Activated B cell treated with CpG ODN at 0.5 μM for 24 hours (primary cell): ENCODE results near the gene MFAP2. TPM values are rescaled to one million over a fixed set of nuclear protein-coding genes. Genes with fewer than 3 reads are reported as not detected.
"Not testable (repeated sequence)": the region's sequence is repeated elsewhere in the genome, so short reads cannot be mapped to it uniquely, and the experiment has no call there.

ENCODE experiments used
- ATAC-seq: fragments of 200-7000 bp; cut with Tn5 transposase; one replicate; pipeline ENCODE4 v1.10.0; 2021; ENCODE audit warnings: low read depth, mild to moderate bottlenecking, moderate library complexity
- CTCF ChIA-PET: fragments of 350-600 bp; sonication (Branson Sonifier 250); formaldehyde crosslinking; loops from one replicate; lab custom pipeline; 2021; ENCODE audit warnings: antibody characterized with exemption; lab: Charles Lee
- POLR2A ChIA-PET: fragments of 350-600 bp; sonication (Branson Sonifier 250); formaldehyde crosslinking; loops from one replicate; lab custom pipeline; 2021; ENCODE audit warnings: antibody characterized with exemption; lab: Charles Lee
- DNase-seq: peaks from one replicate; pipeline ENCODE4 v3.0.0; 2022
- H3K27ac Mint-ChIP-seq: one replicate; pipeline ENCODE4 v1.8.0; 2020; ENCODE audit warnings: mixed read lengths
- H3K27me3 Mint-ChIP-seq: one replicate; pipeline ENCODE4 v1.8.0; 2021; ENCODE audit warnings: mixed read lengths
- H3K36me3 Mint-ChIP-seq: one replicate; pipeline ENCODE4 v1.8.0; 2021; ENCODE audit warnings: low read depth, mixed read lengths
- H3K4me1 Mint-ChIP-seq: one replicate; pipeline ENCODE4 v1.8.0; 2021; ENCODE audit warnings: mixed read lengths
- H3K4me3 Mint-ChIP-seq: one replicate; pipeline ENCODE4 v1.8.0; 2020; ENCODE audit warnings: mild to moderate bottlenecking, mixed read lengths
- H3K9me3 Mint-ChIP-seq: one replicate; pipeline ENCODE4 v1.8.0; 2020; ENCODE audit warnings: mixed read lengths
- intact Hi-C: fragments of 100-400 bp; cut with micrococcal nuclease; formaldehyde crosslinking; loops from one replicate; pipeline ENCODE4 v1.15.1; 2024
- total RNA-seq: library from RNA; stranded (reverse); gene quantifications from 2 replicates; pipeline ENCODE4 v1.2.3, GENCODE V29; 2022
- TF ChIP-seq, protein P1 (sequence below): fragments of 200-600 bp; IDR thresholded peaks from one replicate; pipeline ENCODE4 v1.8.0; 2022; ENCODE audit warnings: antibody characterized with exemption, mild to moderate bottlenecking

The MFAP2 gene
- total RNA-seq, 1 donor from 2014 or later = not detected

DNA sequence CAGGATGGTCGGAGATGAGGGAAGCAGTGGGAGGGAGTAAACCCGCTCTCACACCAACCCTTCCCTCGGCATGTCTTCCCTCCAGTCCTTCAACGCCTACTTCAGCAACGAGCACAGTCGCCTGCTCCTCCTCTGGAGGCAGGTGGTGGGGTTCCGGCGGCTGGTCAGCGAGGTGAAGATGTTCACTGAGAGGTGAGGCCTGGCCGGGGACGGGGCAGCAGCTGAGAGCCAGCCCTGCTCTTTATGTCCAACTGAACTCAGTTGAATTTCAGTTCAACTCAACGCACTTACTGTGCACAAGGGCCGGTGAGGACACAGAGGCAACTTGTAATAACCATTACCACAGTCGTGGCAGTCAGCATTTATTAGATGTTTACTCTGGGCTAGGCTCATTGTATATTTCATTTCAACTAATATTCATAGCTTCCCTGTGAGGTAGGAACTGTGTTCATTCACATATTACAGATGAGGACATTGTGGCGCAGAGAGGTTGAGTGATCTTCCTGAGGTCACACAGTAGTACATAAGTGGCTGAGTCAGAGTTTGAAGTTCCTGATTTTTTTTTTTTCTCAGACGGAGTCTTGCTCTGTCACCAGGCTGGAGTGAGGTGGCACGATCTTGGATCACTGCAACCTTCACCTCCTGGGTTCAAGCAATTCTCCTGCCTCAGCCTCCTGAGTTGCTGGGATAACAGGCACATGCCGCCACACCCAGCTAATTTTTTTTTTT, 49.0 kb downstream of the MFAP2 start:
- DNase-seq, ATAC-seq, H3K27ac Mint-ChIP-seq, POLR2A ChIA-PET, CTCF ChIA-PET, H3K4me3 Mint-ChIP-seq, intact Hi-C loops, H3K9me3 Mint-ChIP-seq, H3K27me3 Mint-ChIP-seq, H3K4me1 Mint-ChIP-seq: not testable (repeated sequence)
- H3K36me3 Mint-ChIP-seq = peaks cover 14% of the 10 kb centered on the region

DNA sequence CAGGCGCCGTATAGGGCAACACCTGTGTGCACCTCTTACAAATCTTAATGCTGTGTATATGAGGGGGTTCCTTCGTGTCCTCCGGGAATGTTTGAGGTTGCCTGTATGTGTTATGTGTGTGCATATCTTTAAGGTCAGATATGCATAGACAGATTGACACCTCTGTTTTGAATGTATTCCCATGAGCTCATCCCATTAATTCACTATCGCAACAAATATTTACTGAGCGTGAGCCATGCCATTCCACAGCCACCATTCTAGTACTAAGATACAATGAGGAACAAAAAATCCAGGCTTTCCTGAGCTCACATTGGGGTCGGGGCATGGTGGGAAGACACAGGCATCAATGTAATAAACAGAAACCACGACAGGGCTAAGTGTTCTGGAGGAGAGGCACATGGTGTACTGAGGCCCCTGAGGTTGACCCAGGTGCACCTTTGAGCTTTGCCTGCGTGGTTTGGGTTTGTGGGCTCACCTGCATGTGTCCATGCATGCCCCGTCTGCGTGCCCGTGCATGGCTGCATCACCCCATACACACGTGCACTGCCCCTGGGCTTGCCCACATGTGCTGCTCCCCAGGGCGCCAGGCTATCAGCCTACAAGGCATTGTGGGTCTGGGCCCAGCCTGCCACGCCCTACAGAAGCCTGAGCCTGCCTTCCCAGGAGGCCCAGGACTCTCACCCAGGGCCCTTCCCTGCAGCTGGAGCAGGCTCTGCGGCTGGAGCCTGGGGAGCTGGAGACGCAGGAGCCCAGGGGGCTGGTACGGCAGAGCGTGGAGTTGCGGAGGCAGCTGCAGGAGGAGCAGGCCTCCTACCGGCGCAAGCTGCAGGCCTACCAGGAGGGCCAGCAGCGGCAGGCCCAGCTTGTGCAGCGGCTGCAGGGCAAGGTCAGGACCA, 51.0 kb downstream of the MFAP2 start:
- H3K27ac Mint-ChIP-seq, H3K27me3 Mint-ChIP-seq, DNase-seq, H3K9me3 Mint-ChIP-seq, intact Hi-C loops, ATAC-seq, CTCF ChIA-PET, POLR2A ChIA-PET, H3K4me1 Mint-ChIP-seq, H3K4me3 Mint-ChIP-seq: not testable (repeated sequence)
- peaks cover 10% of the 10 kb centered on the region for H3K36me3 Mint-ChIP-seq

DNA sequence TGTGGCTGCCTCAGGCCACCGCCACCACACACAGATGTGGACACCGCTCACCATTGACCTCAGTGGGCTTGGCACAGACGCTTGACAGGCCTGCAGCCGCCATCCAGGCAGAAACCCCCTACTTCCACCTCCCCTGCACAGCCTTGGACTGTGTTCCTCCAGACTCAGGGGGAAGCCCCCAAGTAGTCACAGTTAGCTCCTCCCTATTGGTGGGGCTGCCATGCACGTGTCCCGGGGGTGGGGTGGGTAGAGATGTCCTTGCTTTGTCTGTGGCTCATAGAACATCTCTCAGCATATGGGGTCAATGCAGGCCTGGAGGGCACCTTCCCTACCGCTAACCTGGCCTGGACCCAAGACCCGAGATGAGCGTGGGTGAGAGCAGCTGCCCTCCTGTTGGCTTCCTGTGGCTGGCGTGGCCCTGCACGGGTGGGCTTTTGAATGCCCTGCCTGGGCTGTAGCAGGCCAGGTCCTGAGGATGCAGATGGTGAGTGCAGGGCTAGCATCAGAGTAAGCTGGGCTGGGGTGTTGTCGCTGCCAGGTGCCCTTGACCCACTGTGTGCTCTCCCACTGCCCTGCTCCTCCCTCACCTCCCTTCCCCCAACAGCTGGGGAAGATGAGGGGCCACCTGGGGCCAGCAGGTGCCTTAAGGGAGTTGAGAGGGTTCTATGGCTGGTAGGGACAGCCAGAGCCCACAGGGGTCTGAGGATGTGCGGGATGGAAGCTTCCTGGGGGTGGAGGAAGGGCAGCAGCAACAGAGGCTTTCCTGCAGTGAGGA, 52.5 kb downstream of the MFAP2 start:
- peaks cover 9% of the 10 kb centered on the region for H3K36me3 Mint-ChIP-seq
- ChIA-PET POLR2A (interaction anchor here (0.5 kb wide), 1 partner anchor 90 kb away, joined by 3 read pairs; no protein-coding TSS in a partner anchor), CTCF (no interaction called here)
- H3K27me3 Mint-ChIP-seq = no peaks in the 10 kb centered on the region
- no peak for DNase-seq
- H3K27ac Mint-ChIP-seq = no peak overlapping the region
- no peak for ATAC-seq
- intact Hi-C loops = no loop called here
- H3K4me3 Mint-ChIP-seq = no peak overlapping the region
- TF ChIP-seq, protein P1, sequence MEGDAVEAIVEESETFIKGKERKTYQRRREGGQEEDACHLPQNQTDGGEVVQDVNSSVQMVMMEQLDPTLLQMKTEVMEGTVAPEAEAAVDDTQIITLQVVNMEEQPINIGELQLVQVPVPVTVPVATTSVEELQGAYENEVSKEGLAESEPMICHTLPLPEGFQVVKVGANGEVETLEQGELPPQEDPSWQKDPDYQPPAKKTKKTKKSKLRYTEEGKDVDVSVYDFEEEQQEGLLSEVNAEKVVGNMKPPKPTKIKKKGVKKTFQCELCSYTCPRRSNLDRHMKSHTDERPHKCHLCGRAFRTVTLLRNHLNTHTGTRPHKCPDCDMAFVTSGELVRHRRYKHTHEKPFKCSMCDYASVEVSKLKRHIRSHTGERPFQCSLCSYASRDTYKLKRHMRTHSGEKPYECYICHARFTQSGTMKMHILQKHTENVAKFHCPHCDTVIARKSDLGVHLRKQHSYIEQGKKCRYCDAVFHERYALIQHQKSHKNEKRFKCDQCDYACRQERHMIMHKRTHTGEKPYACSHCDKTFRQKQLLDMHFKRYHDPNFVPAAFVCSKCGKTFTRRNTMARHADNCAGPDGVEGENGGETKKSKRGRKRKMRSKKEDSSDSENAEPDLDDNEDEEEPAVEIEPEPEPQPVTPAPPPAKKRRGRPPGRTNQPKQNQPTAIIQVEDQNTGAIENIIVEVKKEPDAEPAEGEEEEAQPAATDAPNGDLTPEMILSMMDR = no peak
- no peaks in the 10 kb centered on the region for H3K9me3 Mint-ChIP-seq
- H3K4me1 Mint-ChIP-seq = no peaks in the 10 kb centered on the region

DNA sequence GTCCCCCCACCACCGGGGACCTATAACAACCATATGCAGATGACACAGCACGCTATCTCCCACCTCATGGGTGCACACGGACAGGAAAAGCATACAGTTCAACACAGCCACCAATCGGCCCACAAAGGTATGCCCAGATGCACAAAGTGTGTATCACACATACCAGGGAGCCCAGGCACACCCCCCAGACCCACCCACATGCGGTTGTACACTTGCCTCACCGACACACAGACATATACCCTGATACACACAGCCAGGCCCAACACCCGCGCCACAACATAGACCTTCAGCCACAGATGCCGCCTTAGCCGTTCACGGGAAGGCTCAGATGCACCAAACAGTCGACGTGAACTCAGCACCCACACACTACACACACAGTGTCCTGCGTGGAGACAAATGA, 53.2 kb downstream of the MFAP2 start:
- ChIA-PET CTCF (no interaction called here), POLR2A (no interaction called here)
- ATAC-seq (no peak), DNase-seq (no peak)
- Mint-ChIP-seq H3K36me3 (peaks cover 7% of the 10 kb centered on the region), H3K4me3 (no peak overlapping the region), H3K27ac (no peak overlapping the region), H3K27me3 (no peaks in the 10 kb centered on the region), H3K9me3 (no peaks in the 10 kb centered on the region), H3K4me1 (peaks cover 3% of the 10 kb centered on the region)
- TF ChIP-seq, protein P1 = no peak
- intact Hi-C loops = no loop called here

DNA sequence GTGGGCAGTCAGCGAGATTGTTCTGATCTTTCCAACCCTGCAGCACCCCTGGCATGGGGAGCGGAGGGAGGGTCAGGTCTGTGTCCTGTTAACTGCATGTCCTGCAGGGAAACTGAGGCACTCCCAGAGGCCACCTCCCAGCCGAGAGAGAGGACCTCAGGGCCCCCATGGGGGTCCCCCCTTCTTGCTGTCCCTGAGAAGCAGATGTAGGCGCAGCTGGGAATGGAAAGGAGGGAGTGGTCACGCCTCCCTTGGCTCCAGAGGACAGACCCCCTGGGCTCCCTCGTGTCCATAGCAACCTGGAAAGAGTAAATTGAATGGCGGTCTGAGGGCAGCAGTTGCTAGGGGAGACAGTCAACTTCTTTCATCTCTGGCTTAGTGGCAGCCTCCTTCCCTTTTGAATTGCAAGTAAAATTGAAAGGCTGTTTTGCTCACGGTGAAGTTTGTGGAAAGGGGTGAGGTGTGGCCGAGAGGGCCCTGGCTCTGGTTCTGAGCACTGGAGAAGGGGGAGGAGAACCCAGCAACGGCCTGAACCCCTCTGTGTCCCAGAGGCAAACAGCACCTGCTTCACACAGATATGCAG, 53.8 kb downstream of the MFAP2 start:
- ATAC-seq (no peak), DNase-seq (no peak)
- H3K9me3 Mint-ChIP-seq = no peaks in the 10 kb centered on the region
- peaks cover 6% of the 10 kb centered on the region for H3K36me3 Mint-ChIP-seq
- ChIA-PET POLR2A (no interaction called here), CTCF (interaction anchor here (1.0 kb wide), 1 partner anchor 53 kb away, joined by 3 read pairs; no protein-coding TSS in a partner anchor)
- H3K27me3 Mint-ChIP-seq = no peaks in the 10 kb centered on the region
- no peak overlapping the region for H3K27ac Mint-ChIP-seq
- no peak overlapping the region for H3K4me3 Mint-ChIP-seq
- TF ChIP-seq, protein P1 = no peak
- intact Hi-C loops = no loop called here
- peaks cover 6% of the 10 kb centered on the region for H3K4me1 Mint-ChIP-seq
